ENCODE data around the gene HOXD10.
A peak's percentile ranks its signal among the peaks of the same experiment; 100 is the strongest.

HOXD10 gene

GRCh38 chr2:176123411-176124109, 7.0 kb downstream of the HOXD10 start:
- DNase-seq: no peak

GRCh38 chr2:176124110-176124946, 7.8 kb downstream of the HOXD10 start:
- DNase-seq: no peak

- no peak for DNase-seq
Measured at GRCh38 chr2:176124947-176125771, 8.6 kb downstream of the HOXD10 start.

GRCh38 chr2:176125772-176126054, 9.1 kb downstream of the HOXD10 start:
- DNase-seq: no peak

GRCh38 chr2:176126929-176127773, 10.6 kb downstream of the HOXD10 start:
- DNase-seq: peak; percentile 68

GRCh38 chr2:176127774-176128072, 11.1 kb downstream of the HOXD10 start:
- no peak for DNase-seq

- no peak for DNase-seq
Measured at GRCh38 chr2:176128172-176128981, 11.8 kb downstream of the HOXD10 start.

- no peak for DNase-seq
Measured at GRCh38 chr2:176128982-176129796, 12.6 kb downstream of the HOXD10 start, which contains the start of gene HOXD8. Gene HOXD8 (plus strand): TSS chr2:176129705. CDS start chr2:176130367, 662 bp downstream.

- DNase-seq: no peak
Measured at GRCh38 chr2:176129813-176130146, 13.2 kb downstream of the HOXD10 start.

- DNase-seq: no peak
Measured at GRCh38 chr2:176130147-176130956, 13.8 kb downstream of the HOXD10 start.

- no peak for DNase-seq
Measured at GRCh38 chr2:176130957-176131847, 14.6 kb downstream of the HOXD10 start.

GRCh38 chr2:176131848-176132158, 15.2 kb downstream of the HOXD10 start:
- no peak for DNase-seq

GRCh38 chr2:176132205-176133171, 15.9 kb downstream of the HOXD10 start:
- DNase-seq: no peak

GRCh38 chr2:176133389-176133788, 16.8 kb downstream of the HOXD10 start:
- no peak for DNase-seq

GRCh38 chr2:176134035-176134434, 17.5 kb downstream of the HOXD10 start:
- no peak for DNase-seq

- no peak for DNase-seq
Measured at GRCh38 chr2:176135035-176135440, 18.5 kb downstream of the HOXD10 start.

- DNase-seq: no peak
Measured at GRCh38 chr2:176136374-176137251, 20.0 kb downstream of the HOXD10 start.
